C4-2B (cell line): ENCODE measurements around the gene TAF11.

Experiments used
- CTCF ChIP-seq: fragments of 450-650 bp; conservative IDR thresholded peaks from 2 replicates; pipeline ENCODE4 v1.5.1; 2017; ENCODE audit warnings: mild to moderate bottlenecking
- ZFX ChIP-seq: fragments of 450-650 bp; IDR thresholded peaks from 2 replicates; pipeline ENCODE4 v1.6.1; 2017

- TF ChIP-seq CTCF, result no peak
- TF ChIP-seq ZFX, result no peak
These were observed 51.8 kb downstream of the TAF11 start for GRCh38 chr6:34836008-34836407.
